HG03575 (cell line): Measurements from ENCODE around the gene KCNIP2.
"Not testable (repeated sequence)": the region's sequence is repeated elsewhere in the genome, so short reads cannot be mapped to it uniquely, and the experiment has no call there.

Source experiments
- ATAC-seq: cut with Tn5 transposase; IDR thresholded peaks from one replicate; pipeline ENCODE4 v1.9.1; 2021; ENCODE audit not compliant: unreplicated experiment, insufficient number of reproducible peaks, low FRiP score; ENCODE audit errors: extremely low read depth

Gene KCNIP2

GRCh38 chr10:101797403-101798059 is 46.1 kb downstream of the KCNIP2 start:
- ATAC-seq: no peak

- ATAC-seq: no peak
Measured at GRCh38 chr10:101793526-101793925, 50.1 kb downstream of the KCNIP2 start.

GRCh38 chr10:101789686-101790085 is 53.9 kb downstream of the KCNIP2 start:
- no peak for ATAC-seq

GRCh38 chr10:101789231-101789630 is 54.4 kb downstream of the KCNIP2 start:
- ATAC-seq: not testable (repeated sequence)

GRCh38 chr10:101785801-101786200 is 57.8 kb downstream of the KCNIP2 start:
- no peak for ATAC-seq

GRCh38 chr10:101784558-101784957 is 59.0 kb downstream of the KCNIP2 start:
- no peak for ATAC-seq

GRCh38 chr10:101783736-101784118 is 59.9 kb downstream of the KCNIP2 start:
- no peak for ATAC-seq

- ATAC-seq: no peak
Measured at GRCh38 chr10:101782811-101783735, 60.5 kb downstream of the KCNIP2 start, which contains the start of gene NPM3. NPM3 (minus strand) TSS chr10:101783446; CDS start chr10:101783390, 56 bp downstream.

GRCh38 chr10:101781984-101782810 is 61.4 kb downstream of the KCNIP2 start:
- no peak for ATAC-seq

- no peak for ATAC-seq
Measured at GRCh38 chr10:101781655-101781983, 62.0 kb downstream of the KCNIP2 start.

GRCh38 chr10:101780818-101781654 is 62.6 kb downstream of the KCNIP2 start:
- ATAC-seq: no peak

- ATAC-seq: no peak
Measured at GRCh38 chr10:101780187-101780817, 63.3 kb downstream of the KCNIP2 start.

- ATAC-seq: no peak
Measured at GRCh38 chr10:101779544-101780186, 63.9 kb downstream of the KCNIP2 start.

- ATAC-seq: no peak
Measured at GRCh38 chr10:101778781-101779543, 64.6 kb downstream of the KCNIP2 start.

- no peak for ATAC-seq
Measured at GRCh38 chr10:101778151-101778780, 65.3 kb downstream of the KCNIP2 start.

GRCh38 chr10:101777619-101778145 is 65.9 kb downstream of the KCNIP2 start:
- ATAC-seq: no peak
